ENCODE data around the gene AMBRA1.

AMBRA1 gene

DNA sequence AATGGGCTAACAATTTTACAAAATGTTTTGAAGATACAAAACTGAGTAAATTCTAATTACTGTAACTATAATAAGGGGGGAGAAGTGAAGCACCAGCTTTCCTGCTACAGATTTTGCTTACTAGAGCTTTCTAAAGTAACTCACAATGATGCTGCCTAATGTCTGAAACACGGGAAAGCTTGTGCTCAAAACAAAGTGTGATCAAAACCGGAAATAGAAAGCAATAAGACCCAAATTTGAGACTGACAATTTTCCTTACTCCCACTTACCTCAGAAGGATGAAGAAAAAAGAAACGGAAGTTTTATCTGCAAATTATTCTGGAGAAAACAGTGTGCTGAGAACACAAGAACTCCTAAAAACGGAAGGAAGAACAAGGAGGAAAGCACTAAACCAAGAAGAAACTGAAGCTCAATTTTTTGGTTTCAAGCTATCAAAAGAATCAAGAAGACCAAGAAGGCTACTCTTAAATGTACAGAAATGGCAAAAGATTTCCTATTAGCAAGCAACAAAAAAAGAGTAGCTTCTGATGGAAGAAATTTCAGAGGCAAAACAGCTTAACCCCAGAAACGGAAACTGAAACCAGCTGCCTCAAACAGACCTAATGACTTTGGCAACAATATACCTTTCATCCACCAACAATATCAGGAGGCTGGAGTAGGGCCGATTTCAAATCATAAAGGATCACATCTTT, 33.4 kb downstream of the AMBRA1 start:
- Histone ChIP-seq H3K4me3 (replicated peaks; ENCODE audit: insufficient read depth, low read length) (peak overlapping the region; percentile 30), H3K27me3 (ENCODE audit: insufficient read depth, poor library complexity, severe bottlenecking) (no peaks in the 10 kb centered on the region), H3K27ac (replicated peaks) (peak overlapping the region; percentile 53)
- peak in 1 of 2 experiments; percentile 23 for DNase-seq (ENCODE audit: low read depth in 1 of 2, low spot score in 1 of 2)
- TF ChIP-seq POLR2AphosphoS5 (IDR thresholded peaks at IDR 0.05; ENCODE audit: low read depth): no peak
- TF ChIP-seq GABPA (IDR thresholded peaks at IDR 0.05; ENCODE audit: low read depth): no peak
- TF ChIP-seq, protein P1, sequence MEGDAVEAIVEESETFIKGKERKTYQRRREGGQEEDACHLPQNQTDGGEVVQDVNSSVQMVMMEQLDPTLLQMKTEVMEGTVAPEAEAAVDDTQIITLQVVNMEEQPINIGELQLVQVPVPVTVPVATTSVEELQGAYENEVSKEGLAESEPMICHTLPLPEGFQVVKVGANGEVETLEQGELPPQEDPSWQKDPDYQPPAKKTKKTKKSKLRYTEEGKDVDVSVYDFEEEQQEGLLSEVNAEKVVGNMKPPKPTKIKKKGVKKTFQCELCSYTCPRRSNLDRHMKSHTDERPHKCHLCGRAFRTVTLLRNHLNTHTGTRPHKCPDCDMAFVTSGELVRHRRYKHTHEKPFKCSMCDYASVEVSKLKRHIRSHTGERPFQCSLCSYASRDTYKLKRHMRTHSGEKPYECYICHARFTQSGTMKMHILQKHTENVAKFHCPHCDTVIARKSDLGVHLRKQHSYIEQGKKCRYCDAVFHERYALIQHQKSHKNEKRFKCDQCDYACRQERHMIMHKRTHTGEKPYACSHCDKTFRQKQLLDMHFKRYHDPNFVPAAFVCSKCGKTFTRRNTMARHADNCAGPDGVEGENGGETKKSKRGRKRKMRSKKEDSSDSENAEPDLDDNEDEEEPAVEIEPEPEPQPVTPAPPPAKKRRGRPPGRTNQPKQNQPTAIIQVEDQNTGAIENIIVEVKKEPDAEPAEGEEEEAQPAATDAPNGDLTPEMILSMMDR (IDR thresholded peaks at IDR 0.05; ENCODE audit: insufficient read depth, low read length): no peak
- TF ChIP-seq SPI1 (IDR thresholded peaks at IDR 0.05; ENCODE audit: borderline replicate concordance, low read depth): no peak
- TF ChIP-seq, protein P2, sequence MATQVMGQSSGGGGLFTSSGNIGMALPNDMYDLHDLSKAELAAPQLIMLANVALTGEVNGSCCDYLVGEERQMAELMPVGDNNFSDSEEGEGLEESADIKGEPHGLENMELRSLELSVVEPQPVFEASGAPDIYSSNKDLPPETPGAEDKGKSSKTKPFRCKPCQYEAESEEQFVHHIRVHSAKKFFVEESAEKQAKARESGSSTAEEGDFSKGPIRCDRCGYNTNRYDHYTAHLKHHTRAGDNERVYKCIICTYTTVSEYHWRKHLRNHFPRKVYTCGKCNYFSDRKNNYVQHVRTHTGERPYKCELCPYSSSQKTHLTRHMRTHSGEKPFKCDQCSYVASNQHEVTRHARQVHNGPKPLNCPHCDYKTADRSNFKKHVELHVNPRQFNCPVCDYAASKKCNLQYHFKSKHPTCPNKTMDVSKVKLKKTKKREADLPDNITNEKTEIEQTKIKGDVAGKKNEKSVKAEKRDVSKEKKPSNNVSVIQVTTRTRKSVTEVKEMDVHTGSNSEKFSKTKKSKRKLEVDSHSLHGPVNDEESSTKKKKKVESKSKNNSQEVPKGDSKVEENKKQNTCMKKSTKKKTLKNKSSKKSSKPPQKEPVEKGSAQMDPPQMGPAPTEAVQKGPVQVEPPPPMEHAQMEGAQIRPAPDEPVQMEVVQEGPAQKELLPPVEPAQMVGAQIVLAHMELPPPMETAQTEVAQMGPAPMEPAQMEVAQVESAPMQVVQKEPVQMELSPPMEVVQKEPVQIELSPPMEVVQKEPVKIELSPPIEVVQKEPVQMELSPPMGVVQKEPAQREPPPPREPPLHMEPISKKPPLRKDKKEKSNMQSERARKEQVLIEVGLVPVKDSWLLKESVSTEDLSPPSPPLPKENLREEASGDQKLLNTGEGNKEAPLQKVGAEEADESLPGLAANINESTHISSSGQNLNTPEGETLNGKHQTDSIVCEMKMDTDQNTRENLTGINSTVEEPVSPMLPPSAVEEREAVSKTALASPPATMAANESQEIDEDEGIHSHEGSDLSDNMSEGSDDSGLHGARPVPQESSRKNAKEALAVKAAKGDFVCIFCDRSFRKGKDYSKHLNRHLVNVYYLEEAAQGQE (IDR thresholded peaks at IDR 0.05; ENCODE audit: insufficient replicate concordance, low read depth): no peak

DNA sequence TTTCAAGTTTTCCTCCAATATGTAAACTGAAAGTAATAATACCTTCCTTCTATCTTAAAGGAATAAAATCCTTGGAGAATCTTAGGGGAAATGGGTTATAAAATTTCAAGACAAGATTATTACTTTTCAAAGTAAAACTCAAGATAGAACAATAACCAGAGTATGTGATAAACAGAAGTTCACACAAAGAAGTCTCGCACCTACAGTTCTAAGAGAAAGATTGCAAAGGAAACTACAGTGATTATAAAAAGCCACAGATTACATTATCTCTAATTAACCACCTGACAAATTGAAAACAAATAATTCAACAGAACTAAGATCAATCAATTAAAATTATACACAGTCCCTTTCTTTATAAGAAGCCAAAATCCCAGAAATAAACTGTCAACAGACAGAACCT, 34.0 kb downstream of the AMBRA1 start:
- no peak for DNase-seq (ENCODE audit: low read depth in 1 of 2, low spot score in 1 of 2)
- no peak overlapping the region for H3K4me3 ChIP-seq (replicated peaks; ENCODE audit: insufficient read depth, low read length)
- H3K27me3 ChIP-seq (ENCODE audit: insufficient read depth, poor library complexity, severe bottlenecking): no peaks in the 10 kb centered on the region
- peak overlapping the region; percentile 53 for H3K27ac ChIP-seq (replicated peaks)
- no peak for TF ChIP-seq GABPA (IDR thresholded peaks at IDR 0.05; ENCODE audit: low read depth)

DNA sequence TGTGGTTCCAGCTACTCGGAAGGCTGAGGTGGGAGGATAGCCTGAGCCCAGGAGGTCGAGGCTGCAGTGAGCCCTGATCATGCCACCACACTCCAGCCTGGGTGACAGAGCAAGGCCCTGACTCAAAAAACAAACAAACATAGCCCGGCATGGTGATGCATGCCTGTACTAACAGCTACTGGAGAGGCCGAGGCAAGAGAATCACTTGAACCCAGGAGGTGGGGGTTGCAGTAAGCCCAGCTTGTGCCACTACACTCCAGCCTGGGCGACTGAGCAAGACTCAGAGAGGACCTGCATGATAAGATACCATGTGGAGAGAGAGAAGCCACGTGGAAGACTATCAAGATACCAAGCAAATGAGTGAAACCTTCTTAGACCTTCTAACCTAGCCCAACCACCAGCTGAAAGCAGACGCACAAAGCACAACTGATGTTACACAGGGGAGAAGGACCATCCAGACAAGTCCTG, 36.1 kb downstream of the AMBRA1 start:
- no peak for DNase-seq (ENCODE audit: low read depth in 1 of 2, low spot score in 1 of 2)
- H3K4me3 ChIP-seq (replicated peaks; ENCODE audit: insufficient read depth, low read length): no peak overlapping the region

More for the DNA sequence above, 36.1 kb downstream of the AMBRA1 start:
- TF ChIP-seq GABPA (IDR thresholded peaks at IDR 0.05; ENCODE audit: low read depth) (no peak), SPI1 (IDR thresholded peaks at IDR 0.05; ENCODE audit: borderline replicate concordance, low read depth) (no peak), POLR2AphosphoS5 (IDR thresholded peaks at IDR 0.05; ENCODE audit: low read depth) (no peak)
- TF ChIP-seq, protein P1 (IDR thresholded peaks at IDR 0.05; ENCODE audit: insufficient read depth, low read length): no peak
- TF ChIP-seq, protein P2 (IDR thresholded peaks at IDR 0.05; ENCODE audit: insufficient replicate concordance, low read depth): no peak
- H3K27ac ChIP-seq (replicated peaks): no peak overlapping the region
- H3K27me3 ChIP-seq (ENCODE audit: insufficient read depth, poor library complexity, severe bottlenecking): no peaks in the 10 kb centered on the region
